ENCODE data around the gene CSRP2. TPM values are rescaled to one million over a fixed set of nuclear protein-coding genes. Genes with fewer than 3 reads are reported as not detected.

The CSRP2 gene
- total RNA-seq, 1 donor from 2014 or later, result 185 TPM

GRCh38 chr12:76916170-76916540 is 37.3 kb upstream of the CSRP2 start:
- H3K9me3 Mint-ChIP-seq (ENCODE audit: unreplicated experiment), result no peaks in the 10 kb centered on the region
- DNase-seq (ENCODE audit: low spot score), result no peak
- H3K4me1 Mint-ChIP-seq (ENCODE audit: unreplicated experiment), result peaks cover 17% of the 10 kb centered on the region
- no peaks in the 10 kb centered on the region for H3K36me3 Mint-ChIP-seq (ENCODE audit: low read depth, unreplicated experiment)
- H3K27ac Mint-ChIP-seq (ENCODE audit: unreplicated experiment), result no peak overlapping the region
- H3K4me3 Mint-ChIP-seq (ENCODE audit: unreplicated experiment), result no peak overlapping the region
- no peak for TF ChIP-seq CTCF (IDR thresholded peaks at IDR 0.05; ENCODE audit: unreplicated experiment)
- peaks cover 1% of the 10 kb centered on the region for H3K27me3 Mint-ChIP-seq (ENCODE audit: unreplicated experiment)

GRCh38 chr12:76915361-76916169 is 36.7 kb upstream of the CSRP2 start:
- no peak overlapping the region for H3K27ac Mint-ChIP-seq (ENCODE audit: unreplicated experiment)
- peaks cover 1% of the 10 kb centered on the region for H3K27me3 Mint-ChIP-seq (ENCODE audit: unreplicated experiment)
- no peak for TF ChIP-seq CTCF (IDR thresholded peaks at IDR 0.05; ENCODE audit: unreplicated experiment)
- H3K4me3 Mint-ChIP-seq (ENCODE audit: unreplicated experiment), result no peak overlapping the region
- H3K36me3 Mint-ChIP-seq (ENCODE audit: low read depth, unreplicated experiment), result no peaks in the 10 kb centered on the region
- peaks cover 17% of the 10 kb centered on the region for H3K4me1 Mint-ChIP-seq (ENCODE audit: unreplicated experiment)
- DNase-seq (ENCODE audit: low spot score), result no peak
- no peaks in the 10 kb centered on the region for H3K9me3 Mint-ChIP-seq (ENCODE audit: unreplicated experiment)

- H3K36me3 Mint-ChIP-seq (ENCODE audit: low read depth, unreplicated experiment), result no peaks in the 10 kb centered on the region
- H3K27ac Mint-ChIP-seq (ENCODE audit: unreplicated experiment), result no peak overlapping the region
- no peaks in the 10 kb centered on the region for H3K9me3 Mint-ChIP-seq (ENCODE audit: unreplicated experiment)
- peaks cover 1% of the 10 kb centered on the region for H3K27me3 Mint-ChIP-seq (ENCODE audit: unreplicated experiment)
- no peak for TF ChIP-seq CTCF (IDR thresholded peaks at IDR 0.05; ENCODE audit: unreplicated experiment)
- peaks cover 14% of the 10 kb centered on the region for H3K4me1 Mint-ChIP-seq (ENCODE audit: unreplicated experiment)
- H3K4me3 Mint-ChIP-seq (ENCODE audit: unreplicated experiment), result no peak overlapping the region
- DNase-seq (ENCODE audit: low spot score), result no peak
Observed at GRCh38 chr12:76914102-76914859, 35.5 kb upstream of the CSRP2 start.

- H3K27ac Mint-ChIP-seq (ENCODE audit: unreplicated experiment), result peak overlapping the region; percentile 13
- DNase-seq (ENCODE audit: low spot score), result no peak
- no peaks in the 10 kb centered on the region for H3K9me3 Mint-ChIP-seq (ENCODE audit: unreplicated experiment)
- H3K4me1 Mint-ChIP-seq (ENCODE audit: unreplicated experiment), result peaks cover 26% of the 10 kb centered on the region
- no peak for TF ChIP-seq CTCF (IDR thresholded peaks at IDR 0.05; ENCODE audit: unreplicated experiment)
- H3K4me3 Mint-ChIP-seq (ENCODE audit: unreplicated experiment), result no peak overlapping the region
- no peaks in the 10 kb centered on the region for H3K36me3 Mint-ChIP-seq (ENCODE audit: low read depth, unreplicated experiment)
- no peaks in the 10 kb centered on the region for H3K27me3 Mint-ChIP-seq (ENCODE audit: unreplicated experiment)
Observed at GRCh38 chr12:76909290-76909689, 30.5 kb upstream of the CSRP2 start.
